Breast epithelium (tissue), 3 donors: ENCODE data around the gene SPOCK1.

Experiments used
- CTCF ChIP-seq, 3 donors: fragments of 450-650 bp; IDR thresholded peaks; one replicate each; pipeline ENCODE4 v1.5.1; 2016 to 2017; ENCODE audit warnings: antibody characterized with exemption in 3 of 3, mild to moderate bottlenecking in 3 of 3, moderate library complexity in 3 of 3
- POLR2A ChIP-seq: fragments of 450-650 bp; IDR thresholded peaks from one replicate; pipeline ENCODE4 v1.6.1; 2016; ENCODE audit warnings: antibody characterized with exemption, mild to moderate bottlenecking, moderate library complexity

DNA sequence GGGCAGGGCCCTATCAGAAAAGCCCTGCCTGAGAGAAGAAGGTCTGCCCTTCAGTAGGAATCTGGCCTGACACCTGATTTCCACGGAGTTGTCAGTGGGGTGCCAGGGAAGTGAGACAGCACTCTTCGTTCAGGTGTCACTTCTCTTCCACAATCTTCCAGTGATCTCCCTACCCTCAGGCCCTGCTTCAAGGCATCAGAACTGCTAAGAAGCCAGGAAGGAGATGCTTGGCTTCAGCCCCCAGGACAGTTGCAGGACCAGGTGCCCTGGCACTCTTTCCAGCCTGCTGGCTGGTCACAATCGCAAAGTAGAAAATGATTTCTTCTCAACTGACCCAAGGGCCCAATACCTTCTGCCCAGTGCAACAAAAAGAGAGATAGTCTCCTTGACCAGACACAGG is 50.3 kb downstream of the SPOCK1 start:
- TF ChIP-seq CTCF (IDR thresholded peaks at IDR 0.05), result no peak
- TF ChIP-seq POLR2A, result no peak
